ENCODE results near the gene DUSP12.

DNA sequence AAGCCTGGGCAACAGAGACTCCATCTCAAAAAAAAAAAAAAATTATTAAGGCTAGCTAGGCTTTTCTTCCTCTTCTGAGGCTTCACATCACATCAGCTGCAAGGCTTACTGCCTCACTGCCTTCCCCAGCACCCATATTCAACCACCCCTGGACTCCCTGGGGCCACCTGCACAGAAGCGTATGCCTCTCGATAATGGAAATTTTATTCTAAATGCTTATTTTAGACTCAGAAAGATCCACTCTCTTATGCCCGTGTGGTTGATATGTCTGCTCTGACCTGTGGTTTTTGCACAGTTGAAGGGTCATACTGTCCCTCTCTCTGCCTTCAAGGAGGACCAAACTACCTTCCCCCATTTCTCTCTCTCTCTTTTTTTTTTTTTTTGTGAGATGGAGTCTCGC lies 44.0 kb upstream of the DUSP12 start:
- TF ChIP-seq, protein P1, sequence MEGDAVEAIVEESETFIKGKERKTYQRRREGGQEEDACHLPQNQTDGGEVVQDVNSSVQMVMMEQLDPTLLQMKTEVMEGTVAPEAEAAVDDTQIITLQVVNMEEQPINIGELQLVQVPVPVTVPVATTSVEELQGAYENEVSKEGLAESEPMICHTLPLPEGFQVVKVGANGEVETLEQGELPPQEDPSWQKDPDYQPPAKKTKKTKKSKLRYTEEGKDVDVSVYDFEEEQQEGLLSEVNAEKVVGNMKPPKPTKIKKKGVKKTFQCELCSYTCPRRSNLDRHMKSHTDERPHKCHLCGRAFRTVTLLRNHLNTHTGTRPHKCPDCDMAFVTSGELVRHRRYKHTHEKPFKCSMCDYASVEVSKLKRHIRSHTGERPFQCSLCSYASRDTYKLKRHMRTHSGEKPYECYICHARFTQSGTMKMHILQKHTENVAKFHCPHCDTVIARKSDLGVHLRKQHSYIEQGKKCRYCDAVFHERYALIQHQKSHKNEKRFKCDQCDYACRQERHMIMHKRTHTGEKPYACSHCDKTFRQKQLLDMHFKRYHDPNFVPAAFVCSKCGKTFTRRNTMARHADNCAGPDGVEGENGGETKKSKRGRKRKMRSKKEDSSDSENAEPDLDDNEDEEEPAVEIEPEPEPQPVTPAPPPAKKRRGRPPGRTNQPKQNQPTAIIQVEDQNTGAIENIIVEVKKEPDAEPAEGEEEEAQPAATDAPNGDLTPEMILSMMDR (IDR thresholded peaks at IDR 0.05 in 2 of 3, conservative IDR thresholded peaks at IDR 0.05 in 1 of 3; ENCODE audit: borderline replicate concordance in 1 of 3, insufficient read depth in 1 of 3, low read depth in 2 of 3, low read length in 2 of 3): no peak
- no peak for TF ChIP-seq SIN3A (IDR thresholded peaks at IDR 0.05; ENCODE audit: low read depth)
- TF ChIP-seq SP1 (IDR thresholded peaks at IDR 0.05; ENCODE audit: low read depth): no peak
- no peak for TF ChIP-seq POLR2AphosphoS5 (IDR thresholded peaks at IDR 0.05; ENCODE audit: low read depth, low read length)
- TF ChIP-seq, protein P2, sequence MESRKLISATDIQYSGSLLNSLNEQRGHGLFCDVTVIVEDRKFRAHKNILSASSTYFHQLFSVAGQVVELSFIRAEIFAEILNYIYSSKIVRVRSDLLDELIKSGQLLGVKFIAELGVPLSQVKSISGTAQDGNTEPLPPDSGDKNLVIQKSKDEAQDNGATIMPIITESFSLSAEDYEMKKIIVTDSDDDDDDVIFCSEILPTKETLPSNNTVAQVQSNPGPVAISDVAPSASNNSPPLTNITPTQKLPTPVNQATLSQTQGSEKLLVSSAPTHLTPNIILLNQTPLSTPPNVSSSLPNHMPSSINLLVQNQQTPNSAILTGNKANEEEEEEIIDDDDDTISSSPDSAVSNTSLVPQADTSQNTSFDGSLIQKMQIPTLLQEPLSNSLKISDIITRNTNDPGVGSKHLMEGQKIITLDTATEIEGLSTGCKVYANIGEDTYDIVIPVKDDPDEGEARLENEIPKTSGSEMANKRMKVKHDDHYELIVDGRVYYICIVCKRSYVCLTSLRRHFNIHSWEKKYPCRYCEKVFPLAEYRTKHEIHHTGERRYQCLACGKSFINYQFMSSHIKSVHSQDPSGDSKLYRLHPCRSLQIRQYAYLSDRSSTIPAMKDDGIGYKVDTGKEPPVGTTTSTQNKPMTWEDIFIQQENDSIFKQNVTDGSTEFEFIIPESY (IDR thresholded peaks at IDR 0.05; ENCODE audit: extremely low read depth, insufficient replicate concordance, low read length): no peak
- TF ChIP-seq SRF (IDR thresholded peaks at IDR 0.05; ENCODE audit: low read depth): no peak
- TF ChIP-seq EGR1 (IDR thresholded peaks at IDR 0.05; ENCODE audit: low read depth): no peak
- no peak for TF ChIP-seq REST (IDR thresholded peaks at IDR 0.05; ENCODE audit: low read depth)
- TF ChIP-seq ZNF274 (IDR thresholded peaks at IDR 0.05; ENCODE audit: low read depth, low read length): no peak
- no peak for TF ChIP-seq EZH2 (IDR thresholded peaks at IDR 0.05)
- TF ChIP-seq POLR2A (IDR thresholded peaks at IDR 0.05; ENCODE audit: borderline replicate concordance, extremely low read depth, insufficient read depth, insufficient read length): no peak

Data from HCT116 (cell line).